Hepatocyte (in vitro differentiated cells): ENCODE results near the gene PITX2. TPM values are rescaled to one million over a fixed set of nuclear protein-coding genes. Genes with fewer than 3 reads are reported as not detected.

ENCODE experiments used
- DNase-seq: peaks from one replicate; pipeline ENCODE4 v3.0.0-alpha.2; 2016; ENCODE audit warnings: low spot score
- H2AFZ ChIP-seq: fragments of 200-600 bp; sonication (generic); 2 replicates; pipeline ENCODE4 v1.6.0; 2016; ENCODE audit warnings: antibody characterized with exemption, mild to moderate bottlenecking
- H3K27ac ChIP-seq: fragments of 200-600 bp; sonication (generic); 2 replicates; pipeline ENCODE4 v1.5.1; 2016; ENCODE audit warnings: mild to moderate bottlenecking
- H3K27me3 ChIP-seq: fragments of 200-600 bp; sonication (generic); 2 replicates; pipeline ENCODE4 v1.6.1; 2016
- H3K36me3 ChIP-seq: fragments of 200-600 bp; sonication (generic); replicated peaks from 2 replicates; pipeline ENCODE4 v1.5.1; 2016; ENCODE audit warnings: low read depth; ENCODE audit not compliant: insufficient read depth
- H3K4me1 ChIP-seq: fragments of 200-600 bp; sonication (generic); 2 replicates; pipeline ENCODE4 v1.5.1; 2016; ENCODE audit warnings: mild to moderate bottlenecking, moderate library complexity; ENCODE audit not compliant: insufficient read depth
- H3K4me2 ChIP-seq: fragments of 200-600 bp; sonication (generic); 2 replicates; pipeline ENCODE4 v1.6.0; 2016
- H3K4me3 ChIP-seq: fragments of 200-600 bp; sonication (generic); 2 replicates; pipeline ENCODE4 v1.5.1; 2016; ENCODE audit warnings: mild to moderate bottlenecking
- H3K79me2 ChIP-seq: fragments of 200-600 bp; sonication (generic); 2 replicates; pipeline ENCODE4 v1.6.0; 2017; ENCODE audit warnings: mild to moderate bottlenecking
- H3K9me2 ChIP-seq: fragments of 200-600 bp; sonication (generic); replicated peaks from 2 replicates; pipeline ENCODE4 v1.6.0; 2017; ENCODE audit warnings: mild to moderate bottlenecking; ENCODE audit not compliant: insufficient read depth
- H3K9me3 ChIP-seq: fragments of 200-600 bp; sonication (generic); 2 replicates; pipeline ENCODE4 v1.5.1; 2016; ENCODE audit warnings: low read depth, mild to moderate bottlenecking
- H4K20me1 ChIP-seq: fragments of 200-600 bp; sonication (generic); 2 replicates; pipeline ENCODE4 v1.6.0; 2016; ENCODE audit warnings: mild to moderate bottlenecking; ENCODE audit not compliant: insufficient read depth, poor library complexity, severe bottlenecking
- EZH2 ChIP-seq: fragments of 200-600 bp; sonication (generic); IDR thresholded peaks from 2 replicates; pipeline ENCODE4 v1.6.1; 2016; ENCODE audit warnings: antibody characterized with exemption, mild to moderate bottlenecking, borderline replicate concordance
- EZH2phosphoT487 ChIP-seq: fragments of 200-600 bp; sonication (generic); IDR thresholded peaks from one replicate; pipeline ENCODE4 v1.6.1; 2018; ENCODE audit warnings: antibody characterized with exemption, mild to moderate bottlenecking, low read depth, moderate library complexity; ENCODE audit not compliant: unreplicated experiment, severe bottlenecking
- WGBS: methylation state at CpG from one replicate; pipeline ENCODE4 v1.1.6; 2016; ENCODE audit warnings: low lambda C conversion rate; ENCODE audit errors: missing lambda C conversion rate; 5-methylcytosine and 5-hydroxymethylcytosine counted together
- polyA plus RNA-seq: library from polyadenylated mRNA; unstranded; fragments of >200 nt; fragmentation: Nextera tagmentation; extraction: Ambion mirVana; gene quantifications from 2 replicates; pipeline ENCODE4 v1.2.1, GENCODE V29; 2016
- total RNA-seq: library from RNA; depleted of rRNA; stranded (reverse); fragments of >200 nt; gene quantifications from 2 replicates; pipeline ENCODE4 v1.2.3, GENCODE V29; 2014
- TF ChIP-seq, protein P1 (sequence below): fragments of 200-600 bp; sonication (generic); IDR thresholded peaks from 2 replicates; pipeline ENCODE4 v1.5.1; 2016; ENCODE audit warnings: antibody characterized with exemption, mild to moderate bottlenecking; ENCODE audit not compliant: poor library complexity

PITX2 gene
- total and polyA plus RNA-seq, 2 experiments from 2014 or later = 80.5 to 147 TPM

DNA sequence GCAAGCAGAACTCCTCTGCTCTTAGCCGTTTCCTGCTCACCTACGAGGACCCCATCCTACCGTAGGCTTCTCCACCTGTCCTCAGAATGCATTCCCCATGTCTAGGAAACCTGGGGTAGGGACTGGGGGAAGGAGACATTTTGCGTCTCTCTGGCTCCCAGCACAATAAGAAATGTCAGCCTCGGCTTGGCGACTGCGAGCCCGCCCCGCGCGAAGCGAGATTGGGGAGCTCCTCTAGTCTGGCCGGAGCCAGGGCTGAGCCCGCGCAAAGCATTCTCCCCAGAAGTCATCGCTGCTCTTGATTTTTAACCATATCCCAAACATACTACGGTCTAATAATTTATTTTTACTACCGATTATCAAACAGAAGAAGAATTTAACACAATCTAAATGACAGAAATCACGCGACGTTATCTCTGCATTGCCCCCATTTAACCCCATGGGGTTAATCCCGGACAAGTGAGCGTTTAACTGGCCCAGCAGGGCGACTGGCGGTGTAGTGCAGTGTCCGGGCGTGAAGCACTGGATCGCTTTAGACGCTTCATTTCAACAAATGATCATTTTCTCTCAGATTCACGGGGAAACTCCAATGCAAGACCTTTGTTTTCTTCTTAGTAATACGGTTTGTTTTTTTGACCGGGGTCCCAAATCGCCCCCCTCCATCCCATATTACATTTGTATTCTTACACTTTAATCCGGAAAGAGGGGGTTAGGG, 8.0 kb upstream of the PITX2 start:
- Histone ChIP-seq H2AFZ (peak overlapping the region; percentile 44), H3K36me3 (no peaks in the 10 kb centered on the region), H3K4me3 (peak overlapping the region; percentile 31), H3K79me2 (peaks cover 84% of the 10 kb centered on the region), H3K4me1 (peaks cover 12% of the 10 kb centered on the region), H3K4me2 (peak overlapping the region; percentile 91), H4K20me1 (no peaks in the 10 kb centered on the region), H3K27me3 (peaks cover 55% of the 10 kb centered on the region), H3K9me3 (no peaks in the 10 kb centered on the region), H3K9me2 (no peaks in the 10 kb centered on the region), H3K27ac (peak overlapping the region; percentile 89)
- WGBS = 16% methylated on average over 34 of the region's 34 CpGs
- no peak for DNase-seq
- TF ChIP-seq EZH2 (no peak), EZH2phosphoT487 (peak; percentile 54)

DNA sequence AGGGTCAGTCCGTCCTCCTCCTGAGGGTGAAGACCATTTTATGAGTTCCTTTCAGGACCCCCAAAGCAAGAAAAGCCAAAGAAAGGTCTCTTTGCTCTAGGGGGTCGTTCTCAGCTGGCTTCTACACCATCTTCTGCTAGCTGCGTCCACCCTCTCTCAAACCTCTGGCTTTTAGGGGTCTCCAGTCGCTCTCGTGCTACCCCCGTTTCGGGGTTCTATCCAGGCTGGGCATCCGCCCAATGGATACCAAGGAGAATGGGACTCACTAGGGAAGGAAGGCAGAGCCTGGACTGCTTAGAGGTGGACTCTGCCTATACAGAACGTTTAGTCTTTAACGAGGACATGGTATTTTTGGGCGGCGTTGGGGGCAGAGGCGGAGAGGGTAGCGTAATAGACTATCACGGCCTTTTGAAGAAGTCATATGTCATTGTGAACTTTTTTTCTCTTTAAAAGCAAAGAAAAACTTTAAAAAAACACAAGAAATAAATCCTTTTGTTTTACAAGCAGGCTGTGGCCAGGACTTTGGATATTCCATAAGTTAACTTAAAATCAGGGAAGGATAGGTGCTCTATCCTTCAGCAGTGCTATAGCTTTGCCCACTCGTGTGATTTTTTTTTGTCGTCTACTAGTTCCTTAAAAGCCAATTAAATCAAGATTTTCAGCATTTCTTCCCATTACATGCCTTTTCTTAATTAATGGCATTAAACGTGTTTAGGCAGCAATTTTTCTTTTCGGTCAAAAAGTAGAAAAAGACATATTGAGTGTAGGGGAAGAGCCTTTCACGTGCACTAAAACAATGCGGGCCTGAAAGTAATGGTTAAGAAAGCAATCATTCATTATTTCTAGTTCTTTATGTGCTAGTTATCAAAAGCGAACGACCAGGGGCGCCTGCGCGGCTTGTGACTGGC, 7.2 kb upstream of the PITX2 start:
- peak overlapping the region; percentile 44 for H2AFZ ChIP-seq
- 32% methylated on average over 26 of the region's 26 CpGs for WGBS
- DNase-seq = no peak

DNA sequence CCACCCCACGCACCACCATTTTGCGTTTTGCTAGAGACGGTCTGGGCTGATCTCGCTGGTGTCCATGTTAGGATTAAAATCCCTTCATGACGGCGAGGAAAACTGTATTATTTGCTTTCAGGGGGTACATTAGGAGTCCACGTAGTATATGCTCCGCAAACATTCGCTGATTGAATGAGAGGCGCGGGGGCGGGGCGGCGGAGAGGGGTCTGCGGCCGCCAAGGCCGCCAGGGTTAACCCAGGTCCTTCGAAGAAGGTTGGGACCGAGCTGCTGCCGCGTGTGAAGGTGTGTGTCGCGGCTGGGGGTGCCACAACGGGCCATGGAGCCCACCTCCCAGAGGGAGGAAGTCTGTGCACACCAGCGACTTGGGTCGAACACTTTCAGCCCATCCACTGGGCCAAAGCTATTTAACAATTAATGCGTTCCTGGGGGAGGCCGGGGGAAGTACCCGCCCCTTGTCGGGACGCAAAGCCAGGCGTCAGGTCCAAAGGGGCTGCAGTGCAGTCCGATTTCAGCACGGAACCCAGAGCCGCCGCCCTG, 6.4 kb upstream of the PITX2 start:
- H3K27ac ChIP-seq = peak overlapping the region; percentile 89
- peaks cover 41% of the 10 kb centered on the region for H3K27me3 ChIP-seq
- no peaks in the 10 kb centered on the region for H3K9me3 ChIP-seq
- H3K4me1 ChIP-seq = peaks cover 23% of the 10 kb centered on the region
- peak overlapping the region; percentile 19 for H3K4me3 ChIP-seq
- peak overlapping the region; percentile 46 for H2AFZ ChIP-seq
- no peaks in the 10 kb centered on the region for H3K36me3 ChIP-seq
- 14% methylated on average over 36 of the region's 36 CpGs for WGBS
- peak overlapping the region; percentile 91 for H3K4me2 ChIP-seq
- TF ChIP-seq EZH2 = no peak
- TF ChIP-seq, protein P1, sequence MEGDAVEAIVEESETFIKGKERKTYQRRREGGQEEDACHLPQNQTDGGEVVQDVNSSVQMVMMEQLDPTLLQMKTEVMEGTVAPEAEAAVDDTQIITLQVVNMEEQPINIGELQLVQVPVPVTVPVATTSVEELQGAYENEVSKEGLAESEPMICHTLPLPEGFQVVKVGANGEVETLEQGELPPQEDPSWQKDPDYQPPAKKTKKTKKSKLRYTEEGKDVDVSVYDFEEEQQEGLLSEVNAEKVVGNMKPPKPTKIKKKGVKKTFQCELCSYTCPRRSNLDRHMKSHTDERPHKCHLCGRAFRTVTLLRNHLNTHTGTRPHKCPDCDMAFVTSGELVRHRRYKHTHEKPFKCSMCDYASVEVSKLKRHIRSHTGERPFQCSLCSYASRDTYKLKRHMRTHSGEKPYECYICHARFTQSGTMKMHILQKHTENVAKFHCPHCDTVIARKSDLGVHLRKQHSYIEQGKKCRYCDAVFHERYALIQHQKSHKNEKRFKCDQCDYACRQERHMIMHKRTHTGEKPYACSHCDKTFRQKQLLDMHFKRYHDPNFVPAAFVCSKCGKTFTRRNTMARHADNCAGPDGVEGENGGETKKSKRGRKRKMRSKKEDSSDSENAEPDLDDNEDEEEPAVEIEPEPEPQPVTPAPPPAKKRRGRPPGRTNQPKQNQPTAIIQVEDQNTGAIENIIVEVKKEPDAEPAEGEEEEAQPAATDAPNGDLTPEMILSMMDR = no peak
- TF ChIP-seq EZH2phosphoT487 = no peak
- H4K20me1 ChIP-seq = no peaks in the 10 kb centered on the region
- H3K9me2 ChIP-seq = no peaks in the 10 kb centered on the region
- no peak for DNase-seq
- H3K79me2 ChIP-seq = peaks cover 69% of the 10 kb centered on the region

More for the DNA sequence above, 7.2 kb upstream of the PITX2 start:
- TF ChIP-seq EZH2phosphoT487 (peak; percentile 25), EZH2 (peak; percentile 44)
- TF ChIP-seq, protein P1 = no peak
- Histone ChIP-seq H3K79me2 (peaks cover 76% of the 10 kb centered on the region), H3K9me3 (no peaks in the 10 kb centered on the region), H3K9me2 (no peaks in the 10 kb centered on the region), H4K20me1 (no peaks in the 10 kb centered on the region), H3K27me3 (peaks cover 48% of the 10 kb centered on the region), H3K4me3 (peak overlapping the region; percentile 31), H3K27ac (peak overlapping the region; percentile 89), H3K4me2 (peak overlapping the region; percentile 91), H3K4me1 (peaks cover 17% of the 10 kb centered on the region), H3K36me3 (no peaks in the 10 kb centered on the region)
